WERI-Rb-1 (cell line): Measurements from ENCODE around the gene IRS4.

Experiments used
- DNase-seq: peaks from one replicate; pipeline ENCODE4 v3.0.0-alpha.2; 2020
- H3K27ac ChIP-seq: fragments of 250-450 bp; sonication (Bioruptor Pico); 2 replicates; pipeline ENCODE4 v1.5.1; 2020; ENCODE audit warnings: mild to moderate bottlenecking, moderate library complexity
- H3K27me3 ChIP-seq: fragments of 250-450 bp; sonication (Bioruptor Pico); 2 replicates; pipeline ENCODE4 v1.5.1; 2021; ENCODE audit warnings: mild to moderate bottlenecking, low read depth, moderate library complexity; ENCODE audit not compliant: insufficient read depth, severe bottlenecking
- H3K36me3 ChIP-seq: fragments of 250-450 bp; sonication (Bioruptor Pico); 2 replicates; pipeline ENCODE4 v1.5.1; 2020; ENCODE audit warnings: mild to moderate bottlenecking, moderate library complexity
- H3K4me3 ChIP-seq: 2 replicates; pipeline ENCODE4 v1.5.1; 2011; ENCODE audit warnings: low read depth, mild to moderate bottlenecking, control low read depth, low read length
- H3K9me3 ChIP-seq: fragments of 250-450 bp; sonication (Bioruptor Pico); 2 replicates; pipeline ENCODE4 v1.5.1; 2021; ENCODE audit warnings: mild to moderate bottlenecking, moderate library complexity; ENCODE audit not compliant: severe bottlenecking
- CTCF ChIP-seq: IDR thresholded peaks from 2 replicates; pipeline ENCODE4 v1.5.1; 2011; ENCODE audit warnings: low read depth, mild to moderate bottlenecking, control low read depth, inconsistent platforms, low read length

IRS4 gene

DNA sequence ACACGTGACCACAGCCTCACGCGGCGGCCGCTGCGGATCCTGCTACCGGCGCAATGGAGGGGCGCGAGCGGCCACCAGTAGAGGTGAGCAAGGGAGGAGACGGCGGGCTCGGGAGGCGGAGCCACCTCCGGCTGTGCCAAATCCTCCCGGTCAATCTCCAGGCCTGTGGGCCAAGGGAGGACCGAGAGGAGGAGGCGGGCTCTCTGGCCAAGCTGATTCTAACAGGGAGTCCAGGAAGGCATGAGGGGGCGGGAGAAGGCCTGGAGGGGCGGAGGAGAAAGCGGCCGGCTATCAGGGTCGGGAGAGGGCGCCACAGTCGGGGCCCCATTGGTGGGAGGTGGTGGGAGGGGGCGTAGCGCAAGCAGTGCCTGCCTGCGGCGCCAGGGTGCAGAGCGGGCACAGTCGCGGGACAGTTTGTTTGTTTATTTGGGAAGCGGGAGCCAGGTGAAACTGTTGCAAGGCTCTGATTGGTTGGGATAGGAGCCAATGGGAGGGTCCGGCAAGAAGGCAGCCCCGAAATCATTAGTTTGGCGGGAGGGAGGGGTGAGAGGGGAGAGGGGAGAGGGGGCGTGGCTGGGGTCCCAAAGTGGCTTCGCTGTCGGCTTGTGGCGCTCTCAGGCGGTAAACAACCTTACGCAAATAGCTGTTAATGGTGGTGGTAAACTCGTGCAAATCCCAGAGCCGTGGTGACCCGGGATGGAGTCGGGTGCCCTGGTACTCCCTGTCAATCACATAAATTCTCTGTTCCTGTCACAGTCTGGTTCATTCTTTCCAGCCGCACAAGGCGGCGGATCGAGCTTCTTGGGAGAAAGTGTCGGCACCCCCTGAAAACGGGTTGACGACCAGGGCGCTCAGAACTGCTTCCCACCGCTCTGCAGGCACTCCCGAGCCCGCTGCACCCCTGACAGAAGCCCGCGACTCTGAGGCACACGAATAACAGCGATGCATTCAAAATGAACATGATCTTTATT is at the start of gene IRS4:
Gene IRS4, minus strand, starts transcription at position 55 of the 971 bp plus-strand sequence.
- no peak within 1 kb of the TSS for H3K4me3 ChIP-seq
- peaks cover 79% of the 10 kb centered on the region for H3K27me3 ChIP-seq
- DNase-seq: no peak
- H3K36me3 ChIP-seq: no peaks in the 10 kb centered on the region
- TF ChIP-seq CTCF: no peak
- H3K9me3 ChIP-seq: no peaks in the 10 kb centered on the region
- no peak within 1 kb of the TSS for H3K27ac ChIP-seq

DNA sequence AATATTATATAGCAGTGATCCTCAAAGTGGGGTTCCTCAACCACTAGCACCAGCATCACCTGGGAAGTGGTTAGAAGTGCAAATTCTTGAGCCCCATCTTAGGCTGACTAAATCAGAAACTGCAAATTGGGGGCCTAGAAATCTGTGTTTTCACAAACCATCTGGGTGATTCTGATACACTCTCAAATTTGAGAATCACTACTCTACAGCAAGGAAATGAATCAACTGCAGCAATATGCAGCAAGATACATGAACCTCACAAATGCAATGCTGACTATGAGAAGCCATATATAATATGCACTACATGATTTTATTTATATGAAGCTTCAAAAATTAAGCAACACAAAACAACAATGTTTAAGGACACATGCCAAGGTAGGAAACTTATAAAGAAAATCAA is 36.2 kb upstream of the IRS4 start:
- Histone ChIP-seq H3K9me3 (no peaks in the 10 kb centered on the region), H3K27ac (no peak overlapping the region), H3K36me3 (no peaks in the 10 kb centered on the region), H3K4me3 (no peak overlapping the region), H3K27me3 (no peaks in the 10 kb centered on the region)
- DNase-seq: no peak
- TF ChIP-seq CTCF: no peak

GRCh38 chrX:108763559-108763958 is 27.2 kb upstream of the IRS4 start:
- no peaks in the 10 kb centered on the region for H3K36me3 ChIP-seq
- no peaks in the 10 kb centered on the region for H3K9me3 ChIP-seq
- H3K27ac ChIP-seq: no peak overlapping the region
- DNase-seq: no peak
- peaks cover 3% of the 10 kb centered on the region for H3K27me3 ChIP-seq
- no peak for TF ChIP-seq CTCF
- H3K4me3 ChIP-seq: no peak overlapping the region

DNA sequence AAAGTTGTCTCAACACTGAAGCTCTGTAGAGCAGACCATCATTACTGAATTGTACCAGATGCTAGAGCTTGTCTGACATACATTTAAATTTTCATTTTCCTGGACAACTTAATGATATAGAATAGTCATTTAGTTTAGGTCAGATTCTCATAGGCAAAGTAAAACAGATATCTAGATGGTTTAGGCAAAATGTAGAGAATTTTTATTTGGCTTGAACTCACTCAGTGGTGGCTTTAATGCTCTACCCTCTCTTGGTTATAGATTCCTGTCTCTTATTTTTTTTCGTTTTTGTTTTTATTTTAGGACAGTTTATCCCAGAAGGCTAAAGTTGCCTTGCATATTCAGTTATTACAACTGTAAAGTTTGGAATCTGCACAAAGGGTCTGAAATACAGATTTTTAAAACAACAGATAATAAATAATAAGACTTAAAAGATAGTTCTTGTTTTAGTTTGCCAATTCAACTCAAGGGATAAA is 4.0 kb upstream of the IRS4 start:
- no peak for TF ChIP-seq CTCF
- DNase-seq: no peak
- Histone ChIP-seq H3K36me3 (no peaks in the 10 kb centered on the region), H3K27me3 (peaks cover 57% of the 10 kb centered on the region), H3K4me3 (no peak overlapping the region), H3K9me3 (no peaks in the 10 kb centered on the region), H3K27ac (no peak overlapping the region)

GRCh38 chrX:108737754-108738153 is 1.4 kb upstream of the IRS4 start:
- H3K36me3 ChIP-seq: no peaks in the 10 kb centered on the region
- no peak overlapping the region for H3K4me3 ChIP-seq
- peaks cover 82% of the 10 kb centered on the region for H3K27me3 ChIP-seq
- H3K9me3 ChIP-seq: no peaks in the 10 kb centered on the region
- no peak for DNase-seq
- H3K27ac ChIP-seq: no peak overlapping the region
- no peak for TF ChIP-seq CTCF
